GM19240 (cell line): ENCODE results near the gene CHRM5.
A peak's percentile ranks its signal among the peaks of the same experiment; 100 is the strongest.
"Not testable (repeated sequence)": the region's sequence is repeated elsewhere in the genome, so short reads cannot be mapped to it uniquely, and the experiment has no call there.

Experiments used
- DNase-seq: peaks from one replicate; pipeline ENCODE4 v3.0.0; 2011; ENCODE audit warnings: low spot score; ENCODE audit not compliant: insufficient read length

CHRM5 gene

DNA sequence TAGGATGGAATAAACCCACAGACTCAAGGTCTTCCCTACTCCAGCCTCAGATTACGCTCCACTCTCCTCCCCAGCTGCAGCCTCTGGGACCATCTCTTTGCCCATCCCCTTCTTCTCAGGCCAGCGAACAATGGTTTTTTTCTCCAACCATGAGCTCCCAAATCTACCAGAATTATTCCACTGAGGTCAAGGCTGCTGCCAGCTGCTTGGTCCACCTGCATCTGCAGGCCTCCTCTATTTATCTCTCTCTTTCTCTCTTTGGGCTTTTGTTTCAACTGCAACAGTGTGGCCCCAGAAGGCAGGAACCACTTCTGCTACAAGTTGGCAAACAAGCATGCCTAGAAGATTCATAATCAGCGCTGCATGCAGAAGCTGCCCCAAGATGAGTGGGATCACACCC, 19.1 kb downstream of the CHRM5 start:
- no peak for DNase-seq

DNA sequence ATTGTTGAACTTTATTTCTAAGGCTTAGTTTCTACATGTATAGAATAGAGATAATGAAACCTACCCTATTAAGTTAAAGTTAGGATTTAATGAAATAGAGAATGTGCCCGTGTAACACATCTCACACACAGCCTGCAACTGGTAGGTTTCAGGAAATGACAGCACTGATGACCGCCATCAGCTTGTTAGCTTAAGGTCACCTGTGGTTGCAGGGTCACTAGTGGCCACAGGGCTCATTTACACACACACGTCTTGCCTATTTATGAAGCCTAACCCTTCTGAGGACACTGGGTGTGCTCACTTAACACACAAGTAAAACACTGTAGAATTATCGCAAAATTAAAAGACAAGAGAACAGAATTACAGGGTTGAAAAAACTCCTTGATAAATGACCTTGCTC, 20.1 kb downstream of the CHRM5 start:
- DNase-seq: no peak

DNA sequence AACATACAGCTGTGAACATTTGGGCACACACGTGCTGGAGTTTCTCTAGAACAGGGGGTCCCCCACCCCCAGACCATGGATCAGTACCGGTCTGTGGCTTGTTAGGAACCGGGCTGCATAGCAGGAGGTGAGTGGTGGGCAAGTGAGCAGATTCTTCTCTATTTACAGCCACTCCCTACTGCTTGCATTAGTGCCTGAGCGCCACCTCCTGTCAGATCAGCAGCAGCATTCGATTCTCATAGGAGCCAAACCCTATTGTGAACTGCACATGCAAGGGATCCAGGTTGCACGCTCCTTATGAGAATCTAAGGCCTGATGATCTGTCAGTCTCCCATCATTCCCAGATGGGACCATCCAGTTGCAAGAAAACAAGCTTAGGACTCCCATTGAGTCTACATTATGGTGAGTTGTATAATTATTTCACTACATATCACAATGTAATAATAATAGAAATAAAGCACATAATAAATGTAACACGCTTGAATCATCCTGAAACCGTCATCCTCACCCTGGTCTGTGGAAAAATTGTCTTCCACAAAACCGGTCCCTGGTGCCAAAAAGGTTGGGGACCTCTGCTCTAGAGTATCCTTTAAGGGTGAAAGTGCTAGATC, 25.8 kb downstream of the CHRM5 start:
- DNase-seq: no peak

DNA sequence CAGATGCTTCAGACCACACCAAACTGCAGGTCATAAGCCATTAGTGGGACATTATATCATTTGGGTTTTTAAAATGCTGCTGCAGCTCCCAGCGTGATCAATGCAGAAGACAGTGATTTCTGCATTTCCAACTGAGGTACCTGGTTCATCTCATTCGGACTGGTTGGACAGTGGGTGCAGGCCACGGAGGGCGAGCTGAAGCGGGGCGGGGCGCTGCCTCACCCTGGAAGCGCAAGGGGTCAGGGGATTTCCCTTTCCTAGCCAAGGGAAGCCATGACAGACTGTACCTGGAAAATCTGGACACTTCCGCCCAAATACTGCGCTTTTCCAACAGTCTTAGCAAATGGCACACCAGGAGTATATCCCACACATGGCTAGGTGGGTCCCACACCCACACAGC, 27.4 kb downstream of the CHRM5 start:
- not testable (repeated sequence) for DNase-seq

DNA sequence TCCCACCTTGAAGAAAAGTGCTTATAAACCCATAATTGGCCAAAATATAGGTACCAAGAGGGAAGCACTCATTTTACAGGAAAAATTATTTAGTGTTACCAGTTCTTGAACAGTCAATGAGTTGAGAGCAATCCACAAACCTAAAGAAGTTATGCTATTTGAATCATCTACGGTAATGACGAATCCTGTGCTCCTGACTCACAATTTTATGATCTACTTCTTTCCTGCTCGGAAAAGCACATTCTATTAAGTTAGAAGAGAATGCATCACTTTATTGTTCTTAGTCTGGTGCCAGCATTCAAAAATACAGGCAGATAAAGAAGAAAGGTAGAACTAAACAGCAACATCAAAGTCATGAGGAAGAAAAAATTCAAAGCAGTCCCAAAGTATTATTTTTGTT, 33.2 kb downstream of the CHRM5 start:
- no peak for DNase-seq

DNA sequence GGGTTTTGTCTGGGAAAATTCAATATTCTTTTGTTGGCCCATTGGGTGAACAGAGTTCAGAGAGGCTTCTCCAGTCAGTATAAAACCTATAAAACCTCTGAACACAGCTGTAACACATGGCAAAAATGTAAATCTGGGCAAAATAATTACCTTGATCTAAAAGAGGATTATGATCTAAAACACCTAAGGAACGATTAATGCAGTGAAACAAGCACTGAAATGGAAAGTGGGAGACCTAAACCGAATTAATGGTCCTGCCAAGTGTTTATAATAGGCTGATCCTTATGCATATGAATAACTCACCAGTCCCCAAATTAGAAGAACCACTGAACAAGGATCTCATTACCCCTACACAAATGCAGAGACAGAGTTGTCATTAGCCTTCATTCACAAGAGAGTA, 38.1 kb downstream of the CHRM5 start:
- no peak for DNase-seq

DNA sequence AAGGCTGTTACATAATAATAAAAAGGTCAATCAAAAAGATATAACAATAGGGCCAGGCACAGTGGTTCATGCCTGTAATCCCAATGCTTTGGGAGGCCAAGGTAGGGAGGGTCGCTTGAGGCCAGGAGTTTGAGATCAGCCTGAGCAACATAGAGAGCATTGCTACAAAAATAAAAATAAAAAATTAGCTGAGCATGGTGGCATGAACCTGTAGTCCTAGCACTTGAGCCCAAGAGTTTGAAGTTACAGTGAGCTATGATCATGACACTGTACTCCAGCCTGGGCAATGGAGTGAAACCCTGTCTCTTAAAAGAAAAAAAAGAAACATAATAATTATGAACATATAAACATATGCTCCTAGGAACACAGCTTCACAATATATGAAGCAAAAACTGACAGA, 41.4 kb downstream of the CHRM5 start:
- DNase-seq: no peak

DNA sequence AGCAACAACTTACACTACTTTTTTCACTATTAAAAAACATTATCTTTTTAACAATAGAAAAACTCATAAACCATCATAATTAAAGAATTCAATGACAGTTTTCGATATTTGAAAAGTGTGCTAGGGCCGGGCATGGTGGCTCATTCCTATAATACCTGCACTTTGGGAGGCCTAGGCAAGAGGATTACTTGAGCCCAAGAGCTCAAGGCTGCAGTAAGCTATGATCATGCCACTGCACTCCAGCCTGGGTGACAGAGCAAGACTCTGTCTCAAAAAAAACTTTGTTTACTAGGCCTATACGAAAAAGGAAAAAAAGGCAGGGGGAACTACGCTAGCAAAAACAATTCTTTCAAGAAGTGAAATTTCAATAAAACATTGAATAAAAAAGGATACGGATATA, 42.6 kb downstream of the CHRM5 start:
- DNase-seq: no peak

DNA sequence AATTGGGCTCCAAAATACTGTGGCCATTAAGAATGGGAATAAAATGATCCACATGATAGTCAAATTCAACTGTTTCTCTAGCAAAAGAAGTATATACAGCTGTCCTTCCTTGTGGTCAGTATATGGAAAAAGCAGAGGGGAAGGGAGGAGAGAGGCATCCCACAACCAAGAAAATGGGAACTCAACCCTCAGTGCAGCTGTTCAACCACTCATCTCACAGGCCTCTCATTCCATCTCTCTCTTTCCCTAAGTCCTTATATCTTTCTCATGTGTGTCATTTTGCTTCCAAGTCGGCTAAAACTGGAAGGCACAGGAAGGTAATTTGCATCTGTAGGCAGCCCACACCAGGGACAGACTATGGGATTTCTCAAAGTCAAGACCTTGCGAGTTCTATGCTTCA, 43.2 kb downstream of the CHRM5 start:
- no peak for DNase-seq

DNA sequence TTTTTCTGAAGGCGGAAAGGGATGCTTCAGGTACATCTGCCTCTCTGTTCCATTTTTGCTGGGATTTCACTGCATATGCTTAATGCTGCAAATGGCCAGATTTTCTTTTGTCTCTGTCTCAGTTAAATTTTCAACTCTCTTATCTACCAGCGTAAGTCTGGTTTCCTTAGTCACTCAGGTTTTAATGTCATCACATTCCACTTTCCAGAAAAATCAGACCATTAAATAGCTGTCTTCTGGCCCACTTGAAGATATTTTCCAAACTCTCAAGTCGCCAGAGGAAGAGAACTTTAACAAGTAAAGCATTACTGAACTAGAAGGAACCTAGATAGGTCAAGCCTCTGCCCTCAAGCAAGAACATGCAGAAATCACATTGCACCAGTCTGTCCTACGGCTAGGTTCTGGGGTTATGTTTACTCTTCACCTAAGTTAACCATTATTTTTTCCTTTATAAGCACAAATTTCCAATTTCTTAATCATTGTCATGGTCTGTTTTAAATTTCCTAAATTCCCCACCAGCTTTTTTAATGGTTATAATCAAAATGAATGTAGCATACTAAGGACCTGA, 44.2 kb downstream of the CHRM5 start:
- no peak for DNase-seq

DNA sequence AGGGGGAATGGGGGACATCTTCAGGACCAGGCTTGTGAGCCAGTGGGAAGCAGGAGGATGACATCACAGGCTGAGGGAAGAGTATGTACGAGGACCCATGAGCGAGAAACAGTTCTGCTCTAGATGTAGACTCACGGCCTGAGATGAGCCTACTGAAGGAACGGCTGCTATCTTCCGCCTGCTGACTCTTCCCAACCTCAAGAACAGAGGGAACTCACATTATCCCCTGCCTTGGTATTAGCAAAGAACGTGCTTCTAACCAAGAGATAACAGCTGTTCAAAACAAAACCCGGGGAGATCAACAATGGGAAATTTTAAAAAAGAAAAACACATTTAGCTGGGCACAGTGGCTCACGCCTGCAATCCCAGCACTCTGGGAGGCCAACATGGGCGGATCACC, 45.4 kb downstream of the CHRM5 start:
- DNase-seq: no peak

DNA sequence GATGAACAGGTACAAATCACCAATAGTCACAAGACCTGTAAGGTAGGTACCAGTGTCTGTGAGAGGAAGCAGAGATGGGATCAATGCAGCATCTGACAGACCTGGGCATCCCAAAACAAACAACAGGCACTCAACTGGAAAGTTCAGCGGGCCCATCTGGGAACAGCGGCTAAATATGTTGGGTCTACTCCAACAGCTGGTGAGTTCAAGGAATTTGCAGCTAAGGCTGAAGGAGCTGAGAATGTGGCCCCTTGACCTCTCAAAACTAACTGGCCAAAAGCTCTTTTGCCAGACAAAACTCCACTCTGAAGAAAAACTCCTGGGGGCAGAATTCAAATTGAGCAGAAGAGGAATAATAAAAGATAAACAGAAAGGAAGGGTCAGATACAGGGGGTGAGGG, 46.3 kb downstream of the CHRM5 start:
- DNase-seq: no peak

DNA sequence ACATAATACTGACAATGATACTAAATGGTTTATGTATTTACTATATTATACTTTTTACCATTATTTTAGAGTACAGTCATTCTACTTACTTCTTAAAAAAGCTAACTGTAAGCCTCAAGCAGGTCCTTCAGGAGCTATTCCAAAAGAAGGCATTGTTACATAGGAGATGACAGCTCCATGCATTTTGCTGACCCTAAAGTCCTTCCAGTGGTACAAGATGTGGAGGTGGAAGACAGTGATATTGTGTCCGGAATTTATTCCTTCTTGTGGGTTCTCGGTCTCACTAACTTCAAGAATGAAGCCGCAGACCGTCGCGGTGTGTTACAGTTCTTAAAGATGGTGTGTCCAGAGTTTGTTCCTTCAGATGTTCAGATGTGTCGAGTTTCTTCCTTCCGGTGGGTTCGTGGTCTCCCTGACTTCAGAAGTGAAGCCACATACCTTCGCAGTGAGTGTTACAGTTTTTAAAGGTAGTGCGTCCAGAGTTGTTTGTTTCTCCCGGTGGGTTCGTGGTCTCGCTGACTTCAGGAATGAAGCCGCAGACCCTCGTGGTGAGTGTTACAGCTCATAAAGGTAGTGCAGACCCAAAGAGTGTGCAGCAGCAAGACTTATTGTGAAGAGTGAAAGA, 49.8 kb downstream of the CHRM5 start:
- DNase-seq: no peak

DNA sequence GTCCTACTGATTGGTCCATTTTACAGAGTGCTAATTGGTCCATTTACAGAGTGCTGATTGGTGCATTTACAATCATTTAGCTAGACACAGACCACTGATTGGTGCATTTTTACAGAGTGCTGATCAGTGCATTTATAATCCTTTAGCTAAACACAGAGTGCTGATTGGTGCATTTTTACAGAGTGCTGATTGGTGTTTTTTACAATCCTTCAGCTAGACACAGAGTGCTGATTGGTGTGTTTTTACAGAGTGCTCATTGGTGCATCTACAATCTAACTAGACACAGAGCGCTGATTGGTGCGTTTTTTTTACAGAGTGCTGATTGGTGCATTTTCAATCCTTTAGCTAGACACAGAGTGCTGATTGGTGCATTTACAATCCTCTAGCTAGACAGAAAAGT, 50.4 kb downstream of the CHRM5 start:
- not testable (repeated sequence) for DNase-seq

DNA sequence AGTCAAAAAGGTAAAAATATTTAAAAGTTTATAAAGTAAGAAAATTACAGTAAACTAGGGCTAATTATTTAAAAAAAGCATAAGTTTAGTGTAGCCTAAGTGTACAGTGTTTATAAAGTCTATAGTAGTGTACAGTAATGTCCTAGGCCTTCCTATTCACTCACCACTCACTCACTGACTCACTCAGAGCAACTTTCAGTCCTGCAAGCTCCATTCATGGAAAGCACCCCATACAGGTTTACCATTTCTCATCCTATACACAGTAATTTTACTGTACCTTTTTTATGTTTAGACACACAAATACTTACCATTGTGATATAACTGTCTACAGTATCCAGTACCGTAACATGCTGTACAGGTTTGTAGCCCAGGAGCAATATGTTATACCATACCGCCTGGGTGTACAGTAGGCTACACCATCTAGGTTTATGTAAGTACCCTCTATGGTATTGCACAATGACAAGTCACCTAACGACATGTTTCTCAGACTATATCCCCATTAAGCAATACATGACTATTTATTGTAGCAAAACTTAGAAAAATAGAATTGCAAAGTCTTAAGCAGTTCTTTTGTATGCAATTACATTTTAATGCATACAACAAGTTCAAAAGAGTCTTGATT, 51.2 kb downstream of the CHRM5 start:
- no peak for DNase-seq

DNA sequence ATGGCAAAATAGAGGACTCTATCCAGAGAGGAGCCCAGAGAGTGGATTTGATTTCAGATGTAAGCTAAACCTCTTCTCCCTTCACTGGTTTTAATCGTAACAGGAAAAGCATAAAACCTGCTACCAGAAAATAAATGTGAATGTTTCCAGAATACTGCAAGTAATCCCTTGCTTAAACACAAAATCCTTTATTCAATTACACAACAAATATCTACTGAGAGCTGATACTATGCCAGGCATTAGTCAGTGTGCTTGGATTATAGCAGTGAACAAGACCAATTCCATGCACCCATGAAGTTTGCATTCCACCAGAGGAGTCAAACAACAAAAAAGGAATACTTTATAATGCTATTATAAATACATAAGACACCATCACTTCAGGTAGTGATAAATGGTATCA, 55.6 kb downstream of the CHRM5 start:
- DNase-seq: no peak

DNA sequence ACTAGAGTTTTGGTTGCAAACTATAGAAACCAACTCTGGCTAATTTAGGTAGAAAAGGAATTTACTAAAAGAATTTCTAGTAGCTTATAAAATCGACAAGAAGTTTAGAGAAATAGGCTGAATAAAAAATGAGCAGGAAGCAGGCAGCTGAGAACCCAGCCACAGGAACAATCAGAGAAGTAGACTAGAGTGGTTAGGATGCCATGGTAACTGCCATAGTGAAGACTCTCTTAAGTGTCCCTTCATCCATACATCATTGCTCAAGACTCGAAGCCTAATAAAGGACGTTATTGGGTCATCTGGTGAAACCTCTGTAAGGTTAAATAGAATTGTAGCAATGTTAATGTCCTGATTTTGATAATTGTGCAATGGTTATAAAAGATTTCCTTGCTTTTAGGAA, 57.0 kb downstream of the CHRM5 start:
- no peak for DNase-seq

DNA sequence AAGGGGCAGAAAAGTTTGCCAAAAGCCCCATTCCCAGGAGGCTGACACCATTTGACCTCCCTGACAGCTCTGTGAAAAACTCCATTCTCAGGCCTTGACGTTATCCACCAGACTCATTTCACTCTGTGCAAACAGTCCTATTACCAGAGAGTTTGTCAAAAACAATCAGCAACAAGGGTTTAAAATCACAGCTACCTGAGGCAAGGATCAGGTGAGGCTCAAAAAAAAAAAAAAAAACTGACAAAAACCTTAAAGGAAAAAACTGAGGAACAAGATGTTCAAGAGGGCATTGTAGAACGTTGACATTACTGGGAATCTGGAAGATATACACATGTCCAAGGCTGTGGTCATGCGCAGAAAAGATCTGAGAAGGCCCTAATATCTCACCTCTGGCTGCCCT, 59.3 kb downstream of the CHRM5 start:
- no peak for DNase-seq

DNA sequence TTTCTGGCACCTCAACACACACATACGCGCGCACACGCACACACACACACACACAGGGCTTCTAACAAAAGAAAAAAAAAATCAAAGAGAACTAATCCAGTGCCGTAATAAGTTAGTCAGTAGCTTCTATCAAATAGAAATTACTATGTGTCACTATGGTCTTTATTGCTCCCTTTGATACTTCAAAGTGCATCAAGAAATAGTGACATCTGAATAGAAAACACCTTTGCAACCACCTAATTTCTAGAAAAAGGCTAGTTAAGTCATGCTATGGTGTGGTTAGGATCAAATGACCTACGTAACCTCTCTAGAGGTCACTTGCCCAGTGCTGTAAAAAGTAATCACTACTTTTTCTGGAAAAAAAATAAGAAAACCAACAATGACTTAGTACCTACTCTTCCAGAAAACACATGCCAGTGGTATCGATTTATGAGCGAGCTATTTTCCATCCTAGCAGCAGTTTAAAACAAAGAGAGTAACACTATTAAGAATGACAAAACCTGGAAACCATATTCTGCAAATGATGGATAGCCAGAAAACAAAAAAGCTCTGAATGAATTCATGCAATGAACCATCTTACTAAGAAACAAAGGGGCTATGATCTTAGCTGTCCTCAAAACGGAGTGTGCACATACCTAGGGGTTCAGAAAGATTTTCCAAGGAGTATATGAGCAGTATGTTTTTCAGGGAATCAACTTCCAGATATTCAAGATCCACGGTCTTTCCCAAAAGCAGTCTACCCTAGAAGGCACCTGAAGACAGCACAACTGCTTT, 63.9 kb downstream of the CHRM5 start:
- no peak for DNase-seq

DNA sequence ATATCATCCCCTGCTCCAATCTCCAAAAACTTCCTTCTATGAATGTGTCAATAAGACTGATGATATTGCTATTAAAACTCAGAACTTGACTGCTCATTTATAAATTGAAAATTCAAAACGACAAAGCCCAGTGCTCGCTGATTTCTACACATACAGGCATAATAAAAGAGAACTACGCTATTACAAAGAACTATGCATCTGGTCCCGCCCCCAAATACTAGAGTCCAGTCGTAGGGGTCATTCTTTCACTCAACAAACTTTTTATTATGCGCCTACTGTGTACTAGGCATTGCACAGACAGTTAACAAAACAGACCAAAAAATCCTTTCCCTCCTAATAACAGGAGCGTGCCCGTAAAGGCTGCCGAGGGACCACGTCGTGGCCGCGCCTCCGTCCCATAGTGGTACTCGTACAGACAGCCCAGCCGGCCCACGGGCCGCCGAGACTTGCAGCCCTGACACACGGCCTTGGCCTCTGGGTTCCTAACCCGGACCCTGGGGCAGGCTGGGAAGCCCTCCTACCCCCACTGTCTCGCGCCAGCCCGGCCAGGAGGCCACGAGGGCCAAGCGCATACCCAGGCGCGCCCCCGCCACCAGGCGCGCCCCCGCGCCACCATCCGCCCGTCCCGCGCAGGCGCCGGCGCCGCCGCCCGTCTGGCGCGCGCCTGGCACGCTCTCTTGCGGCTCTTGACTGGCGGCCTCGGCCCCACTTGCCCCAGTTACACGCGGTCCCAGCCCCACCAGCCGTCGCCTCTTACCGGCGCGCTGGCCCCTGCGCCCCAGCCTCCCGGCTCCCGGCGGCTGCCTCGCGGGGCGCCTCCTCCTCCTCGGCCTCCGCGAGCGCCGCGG, 70.0 kb downstream of the CHRM5 start:
- peak; percentile 59 for DNase-seq
